Muscle of back (tissue), 13 donors: ENCODE results near the gene ZNF30. TPM values are rescaled to one million over a fixed set of nuclear protein-coding genes. Genes with fewer than 3 reads are reported as not detected.
"Not testable (repeated sequence)": the region's sequence is repeated elsewhere in the genome, so short reads cannot be mapped to it uniquely, and the experiment has no call there.

Experiments
- DNase-seq, 3 donors: peaks; one replicate each; pipeline versions ENCODE4 v3.0.0 to v3.0.0-alpha.2; 2013
- long read RNA-seq, 9 donors: transcript quantifications; one replicate each; lab custom pipeline, GENCODE V29; 2026
- polyA plus RNA-seq, 10 donors: library from polyadenylated mRNA; unstranded; fragments of 120-200 nt; gene quantifications; one replicate each; pipeline ENCODE4 v1.2.1, GENCODE V29; 2013; ENCODE audit not compliant: insufficient read length in 10 of 10

Gene ZNF30
- polyA plus RNA-seq: 1 to 10 TPM; 2.7 to 5.7 (median 4.2) TPM
- long read RNA-seq, donor 1, partial matches to known transcripts: 0 of 1 reads
- long read RNA-seq, donor 1, other reads (novel, unspliced or antisense): 0 of 1 reads
- long read RNA-seq, donor 2, partial matches to known transcripts: 0 of 1 reads
- long read RNA-seq, donor 2, other reads (novel, unspliced or antisense): 0 of 1 reads
- long read RNA-seq, donor 3: 0 reads
- long read RNA-seq, donor 4: 0 reads
- long read RNA-seq, donor 5: 0 reads
- long read RNA-seq, donor 6, partial matches to known transcripts: 0 of 2 reads
- long read RNA-seq, donor 6, other reads (novel, unspliced or antisense): 0 of 2 reads
- long read RNA-seq, donor 7: 0 reads
- long read RNA-seq, donor 8, partial matches to known transcripts: 0 of 1 reads
- long read RNA-seq, donor 8, other reads (novel, unspliced or antisense): 0 of 1 reads
- long read RNA-seq, donor 9: 0 reads

DNA sequence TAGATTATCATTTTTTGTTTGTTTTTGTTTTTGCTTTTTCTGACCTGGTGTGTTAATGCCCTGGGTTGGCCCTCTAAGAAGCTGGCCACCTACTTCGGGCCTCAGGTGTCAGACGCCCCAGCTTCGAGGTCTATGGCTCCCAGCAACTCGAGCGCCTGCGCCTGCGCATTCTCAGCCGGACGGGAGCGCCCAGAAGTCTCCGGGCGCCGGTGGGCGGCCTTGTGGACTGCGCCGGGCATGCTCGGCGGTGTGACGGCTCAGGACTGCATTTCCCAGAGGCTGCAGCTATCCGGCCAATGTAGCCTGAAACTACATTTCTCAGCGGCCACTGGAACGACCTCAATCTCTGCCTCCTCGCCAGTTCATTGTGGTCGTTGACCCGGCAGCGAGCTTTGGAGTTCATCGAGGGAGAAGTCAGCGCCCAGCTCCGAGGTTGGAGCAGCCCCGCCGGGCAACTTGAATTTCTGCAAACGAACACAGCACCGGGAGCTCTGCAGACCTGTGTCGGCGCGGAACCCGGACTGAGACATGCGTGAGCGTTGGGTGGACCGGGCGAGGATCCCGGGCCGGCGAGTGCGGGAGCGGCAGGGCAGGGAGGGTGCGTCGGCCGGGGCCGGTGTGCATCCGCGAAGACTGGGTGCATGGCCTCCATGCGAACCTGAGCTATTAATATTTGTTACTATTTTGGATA lies at the start of gene ZNF30:
TSS of gene ZNF30 (plus strand) at position 219 of the 691 bp plus-strand sequence. CDS start 3,045 bp downstream, outside the sequence.
- peak; percentile 82 to 94 (median 91) for DNase-seq

DNA sequence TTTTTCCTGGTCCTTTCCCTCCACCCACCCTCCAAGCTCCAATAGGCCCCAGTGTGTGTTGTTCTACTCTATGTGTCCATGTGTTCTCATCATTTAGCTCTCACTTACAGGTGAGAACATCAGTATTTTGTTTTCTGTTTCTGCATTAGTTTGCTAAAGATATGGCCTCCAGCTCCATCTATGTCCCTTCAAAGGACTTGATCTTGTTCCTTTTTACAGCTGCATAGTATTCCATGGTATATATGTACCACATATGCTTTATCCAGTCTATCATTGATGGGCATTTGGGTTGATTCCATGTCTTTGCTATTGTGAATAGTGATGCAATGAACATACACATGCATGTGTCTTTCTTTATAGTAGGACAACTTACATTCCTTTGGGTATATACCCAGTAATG lies 47.1 kb upstream of the ZNF30 start:
- no peak for DNase-seq

DNA sequence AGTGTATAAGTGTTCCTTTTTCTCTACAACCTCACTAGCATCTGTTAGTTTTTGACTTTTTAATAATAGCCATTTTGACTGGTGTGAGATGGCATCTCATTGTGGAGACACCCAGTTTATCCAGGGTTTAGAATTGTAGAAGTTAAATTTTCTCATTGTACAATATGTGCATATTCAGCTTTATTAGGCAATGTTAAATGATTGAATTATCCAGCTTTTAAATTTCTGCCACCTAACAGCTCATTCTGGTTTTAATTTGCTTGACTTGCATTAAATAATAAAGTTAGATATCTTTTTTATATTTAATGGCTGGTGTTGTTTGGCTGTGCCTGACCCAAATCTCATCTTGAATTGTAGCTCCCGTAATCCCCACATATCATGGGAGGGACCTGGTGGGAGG lies 46.7 kb upstream of the ZNF30 start:
- DNase-seq: no peak

DNA sequence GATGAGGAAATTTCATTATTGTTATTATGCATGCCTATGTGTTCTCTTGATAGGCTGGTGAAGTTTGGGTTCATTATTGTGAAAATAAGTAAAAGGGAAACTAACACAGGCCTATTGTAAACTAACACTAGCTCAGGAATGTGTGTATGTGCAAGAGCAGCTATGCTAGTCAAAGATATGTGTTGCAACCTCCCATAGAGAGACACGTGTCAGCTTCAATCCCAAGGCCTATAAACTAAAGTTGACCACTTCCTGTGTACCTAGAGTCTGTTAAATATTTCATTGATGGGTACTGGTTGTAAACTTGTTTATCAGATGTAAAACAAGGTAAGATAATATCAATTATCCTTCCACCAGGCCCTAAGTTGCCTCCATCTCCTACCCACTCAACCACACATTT lies 44.7 kb upstream of the ZNF30 start:
- no peak for DNase-seq

DNA sequence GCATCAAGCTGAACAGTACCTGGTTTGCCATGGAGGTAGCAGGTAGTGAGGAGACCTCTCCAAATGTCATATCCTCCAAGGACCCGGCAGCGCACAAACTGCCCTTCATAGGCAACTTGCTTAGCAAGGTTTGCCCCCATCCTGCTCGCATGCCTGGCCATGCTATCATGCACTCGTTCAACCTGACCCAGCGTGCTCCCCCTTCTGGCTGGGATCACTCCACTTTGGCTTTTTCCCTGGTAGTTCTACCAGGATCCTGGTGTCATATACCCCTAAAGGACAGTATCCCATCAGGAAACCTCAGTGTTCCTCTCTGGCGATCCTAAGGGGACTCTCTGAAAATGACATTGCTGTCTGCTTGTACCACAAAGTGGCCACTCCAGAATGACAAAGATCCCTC lies 38.6 kb upstream of the ZNF30 start:
- no peak for DNase-seq

DNA sequence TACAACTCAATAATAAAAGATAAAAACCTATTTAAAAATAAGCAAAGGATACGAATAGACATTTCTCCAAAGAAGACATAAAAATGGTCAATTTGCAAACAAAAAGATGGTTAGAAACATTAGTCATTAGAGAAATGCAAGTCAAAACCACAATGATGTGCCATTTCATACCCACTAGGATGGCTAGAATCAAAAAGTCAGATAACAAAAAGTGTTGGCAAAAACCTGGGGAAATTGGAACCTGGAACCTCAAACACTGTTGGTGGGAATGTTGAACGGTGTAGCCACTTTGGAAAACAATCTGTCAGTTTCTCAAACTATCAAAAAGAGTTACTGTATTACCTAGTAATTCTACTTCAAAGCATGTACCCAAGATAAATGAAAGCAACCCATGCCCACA lies 26.5 kb upstream of the ZNF30 start:
- DNase-seq: no peak

DNA sequence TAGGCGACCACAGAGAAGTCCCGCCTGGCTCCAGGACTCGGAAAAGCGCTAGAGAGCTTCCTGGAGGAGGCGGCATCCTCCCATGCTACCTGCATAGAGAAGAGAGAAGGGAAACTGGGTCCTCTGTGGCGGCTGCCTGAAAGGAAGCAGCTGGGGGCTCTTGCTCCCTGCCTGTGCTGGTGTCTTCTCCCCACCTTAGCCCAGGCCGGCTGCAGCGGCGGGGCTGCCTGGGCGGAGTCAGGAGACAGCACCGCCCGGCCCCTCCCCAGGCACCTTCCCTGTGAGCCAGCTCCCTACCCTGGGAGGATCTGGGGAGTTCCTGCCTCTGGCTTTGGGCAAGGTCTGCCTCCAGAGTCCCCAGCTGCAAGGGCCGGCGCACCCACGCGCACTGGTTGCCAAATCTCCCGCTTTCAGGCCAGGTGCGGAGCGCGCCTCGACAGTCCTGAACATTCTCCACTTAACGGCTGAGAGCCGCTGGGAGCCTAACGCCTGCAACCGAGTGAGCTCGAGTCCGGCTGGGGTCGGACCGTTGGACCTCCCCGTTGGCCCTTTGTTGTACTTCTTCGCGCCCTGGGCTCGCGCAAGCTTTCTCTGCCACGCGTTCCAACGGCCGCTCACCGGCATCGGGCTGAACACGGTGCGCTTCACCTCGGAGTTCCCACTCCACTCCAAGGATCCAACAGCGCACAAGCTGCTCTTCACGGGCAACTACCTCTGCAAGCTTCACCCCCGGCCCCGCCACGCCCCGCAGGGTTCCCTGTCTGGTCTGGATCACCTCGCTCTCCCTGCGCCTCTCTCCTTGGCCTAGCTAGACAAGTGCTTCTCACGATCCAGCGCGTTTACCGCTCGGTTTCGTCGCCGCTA lies 21.8 kb upstream of the ZNF30 start:
- DNase-seq: peak in 1 of 3 donors; percentile 6

DNA sequence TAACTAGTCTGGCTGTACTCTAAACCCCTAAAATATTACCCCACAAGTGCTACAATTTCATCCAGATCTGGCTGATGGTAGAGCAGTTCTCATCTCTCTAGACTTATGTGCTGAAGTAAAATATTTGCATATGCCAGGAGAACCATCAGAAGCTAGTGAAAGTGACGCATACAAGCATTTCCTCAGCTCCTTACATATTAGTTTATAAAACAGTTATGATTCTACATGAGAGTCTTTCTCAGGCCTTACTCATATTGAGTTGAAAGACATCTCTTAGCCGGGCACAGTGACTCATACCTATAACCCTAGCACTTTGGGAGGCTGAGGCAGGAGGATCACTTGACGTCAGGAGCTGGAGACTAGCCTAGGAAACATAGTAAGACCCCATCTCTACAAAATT lies 15.9 kb upstream of the ZNF30 start:
- DNase-seq: no peak

DNA sequence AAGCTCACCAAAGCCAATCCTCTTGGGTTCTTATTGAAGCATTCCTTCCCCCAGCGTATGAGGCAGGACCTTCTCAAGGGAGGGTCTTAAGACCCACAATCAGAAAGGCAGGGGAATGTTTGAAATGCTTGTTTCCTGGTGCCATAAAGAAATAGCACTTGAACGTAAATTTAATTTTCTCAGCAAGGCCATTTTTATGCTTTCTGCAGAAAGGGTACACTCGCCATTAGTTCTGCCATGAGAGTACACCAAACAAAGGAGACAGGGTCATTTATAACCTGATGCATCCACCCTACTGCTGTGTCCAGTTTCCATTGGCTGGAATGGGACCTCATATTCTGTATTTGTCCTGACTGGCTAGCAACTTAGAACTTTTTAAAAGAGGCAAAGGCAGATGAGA lies 9.6 kb upstream of the ZNF30 start:
- DNase-seq: not testable (repeated sequence)

DNA sequence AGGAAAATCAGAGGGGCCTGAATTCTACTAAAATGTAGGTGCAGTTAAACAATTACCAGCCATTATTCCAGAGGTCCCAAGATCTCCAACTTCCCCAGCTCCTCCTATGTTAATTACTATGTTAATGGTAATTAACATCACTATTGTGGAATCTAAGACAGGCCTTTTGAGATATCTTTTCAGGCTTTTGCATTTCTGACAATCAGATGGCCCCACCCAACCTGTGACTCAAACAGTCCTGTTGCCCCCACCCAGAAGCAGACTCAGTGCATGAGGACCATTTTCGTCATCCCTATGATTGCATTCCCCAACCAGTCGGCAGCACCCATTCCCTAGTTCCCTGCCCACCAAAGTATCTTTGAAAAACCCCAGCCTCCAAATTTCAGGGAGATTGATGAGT lies 8.5 kb upstream of the ZNF30 start:
- DNase-seq: no peak

DNA sequence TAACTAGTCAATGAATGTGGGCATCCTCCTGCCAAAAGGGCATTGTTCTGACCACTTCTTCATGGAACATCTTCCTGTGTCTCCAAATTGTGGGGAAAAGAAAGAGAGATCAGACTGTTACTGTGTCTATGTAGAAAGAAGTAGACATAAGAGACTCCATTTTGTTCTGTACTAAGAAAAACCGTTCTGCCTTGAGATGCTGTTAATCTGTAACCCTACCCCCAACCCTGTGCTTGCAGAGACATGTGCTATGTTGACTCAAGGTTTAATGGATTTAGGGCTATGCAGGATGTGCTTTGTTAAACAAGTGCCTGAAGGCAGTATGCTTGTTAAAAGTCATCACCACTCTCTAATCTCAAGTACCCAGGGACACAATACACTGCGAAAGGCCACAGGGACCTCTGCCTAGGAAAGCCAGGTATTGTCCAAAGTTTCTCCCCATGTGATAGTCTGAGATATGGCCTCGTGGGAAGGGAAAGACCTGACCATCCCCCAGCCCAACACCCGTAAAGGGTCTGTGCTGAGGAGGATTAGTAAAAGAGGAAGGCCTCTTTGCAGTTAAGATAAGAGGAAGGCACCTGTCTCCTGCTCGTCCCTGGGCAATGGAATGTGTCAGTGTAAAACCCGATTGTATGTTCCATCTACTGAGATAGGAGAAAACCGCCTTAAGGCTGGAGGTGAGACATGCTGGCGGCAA lies 6.5 kb upstream of the ZNF30 start:
- not testable (repeated sequence) for DNase-seq

DNA sequence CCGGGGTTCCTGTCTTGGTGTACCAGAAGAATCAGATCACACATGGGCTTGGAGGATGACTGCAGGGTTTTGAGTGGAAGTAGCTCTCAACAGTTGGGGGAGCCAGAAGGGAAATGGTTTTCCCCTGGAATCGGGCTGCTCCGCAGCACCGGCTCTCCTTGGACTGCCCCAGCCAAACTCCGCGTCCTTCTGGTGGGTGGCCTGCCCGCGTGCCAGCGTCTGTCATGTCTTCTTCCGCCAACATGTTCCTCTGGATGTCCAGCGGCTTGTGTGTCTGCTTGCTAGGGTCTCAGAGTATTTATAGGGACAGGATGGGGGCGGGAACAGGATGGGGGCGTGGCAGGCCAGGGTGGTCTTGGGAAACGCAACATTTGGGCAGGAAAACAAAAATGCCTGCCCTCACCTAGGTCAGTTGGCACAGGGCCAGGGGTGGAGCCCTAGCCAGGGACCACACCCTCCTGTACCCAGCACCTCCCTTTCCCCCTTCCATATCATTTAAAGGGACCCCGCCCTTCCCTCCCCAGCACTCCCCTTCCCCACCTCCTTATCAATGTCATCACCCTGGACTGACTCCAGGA lies 1.3 kb upstream of the ZNF30 start:
- DNase-seq: no peak

DNA sequence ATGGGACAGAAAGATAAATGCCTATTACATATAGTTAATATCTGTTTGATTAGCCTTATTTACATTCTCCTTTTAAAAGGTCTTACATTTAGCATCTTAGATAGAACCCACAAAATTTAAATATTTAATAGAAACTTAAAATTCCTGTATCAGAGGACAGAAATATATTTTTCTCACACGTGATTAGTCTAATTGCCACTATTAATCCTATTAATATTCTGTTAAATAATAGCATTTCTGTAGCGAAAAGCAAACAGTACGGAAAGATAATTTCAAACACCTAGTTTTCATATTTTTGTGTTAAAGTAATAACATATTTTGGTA lies 380 bp upstream of the ZNF30 start:
- no peak for DNase-seq

DNA sequence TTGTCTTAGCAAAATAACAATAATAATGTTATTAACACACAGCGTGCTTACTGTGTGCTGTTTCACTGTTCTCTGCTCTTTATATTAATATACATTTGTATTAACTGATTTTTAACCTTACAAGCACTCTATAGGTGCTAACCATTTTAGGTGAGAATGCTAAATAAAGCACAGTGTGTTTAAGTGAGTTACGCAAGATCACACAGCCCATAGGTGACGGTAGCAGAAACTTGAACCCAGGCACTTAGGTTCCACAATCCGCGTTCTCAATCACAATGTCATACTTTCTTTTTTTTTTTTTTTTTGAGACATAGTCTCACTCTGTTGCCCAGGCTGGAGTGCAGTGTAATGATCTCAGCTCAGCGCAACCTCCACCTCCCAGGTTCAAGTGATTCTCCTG lies 5.8 kb downstream of the ZNF30 start:
- DNase-seq: no peak

DNA sequence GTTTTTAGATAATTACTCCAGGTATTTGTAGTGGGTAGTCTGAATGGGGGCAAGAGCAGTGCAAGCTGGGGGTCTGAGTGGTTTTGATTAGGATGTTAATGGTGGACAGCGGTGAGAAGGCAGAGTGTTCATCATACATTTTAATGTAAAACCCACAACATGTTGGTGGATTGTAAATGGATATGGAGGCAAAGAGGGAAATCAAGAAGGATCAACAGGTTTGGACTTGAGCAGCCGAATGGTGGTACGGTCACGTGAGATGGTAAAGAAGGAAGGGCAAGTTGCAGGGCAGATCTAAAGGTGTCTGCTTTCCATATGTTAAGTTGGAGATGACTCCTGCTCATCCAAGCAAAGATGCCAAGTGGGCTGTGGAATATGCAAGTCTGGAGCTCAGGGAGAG lies 9.5 kb downstream of the ZNF30 start:
- no peak for DNase-seq

DNA sequence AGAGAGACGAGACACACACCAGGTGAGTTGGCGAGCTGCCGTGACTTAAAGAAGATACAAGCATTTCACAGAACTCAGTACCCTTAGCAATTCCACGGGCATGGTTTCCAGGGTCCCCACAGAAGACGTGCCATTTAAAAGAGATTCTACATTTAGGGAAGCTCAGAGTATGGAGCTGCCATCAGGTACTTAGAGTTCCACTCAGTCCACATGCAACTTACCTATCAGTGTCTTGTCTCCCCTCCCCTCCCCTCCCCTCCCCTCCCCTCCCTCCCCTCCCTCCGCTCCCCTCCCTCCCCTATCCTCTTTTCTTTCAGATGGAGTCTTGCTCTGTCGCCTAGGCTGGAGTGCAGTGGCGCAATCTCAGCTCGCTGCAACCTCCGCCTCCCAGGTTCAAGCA lies 12.2 kb downstream of the ZNF30 start:
- DNase-seq: no peak

DNA sequence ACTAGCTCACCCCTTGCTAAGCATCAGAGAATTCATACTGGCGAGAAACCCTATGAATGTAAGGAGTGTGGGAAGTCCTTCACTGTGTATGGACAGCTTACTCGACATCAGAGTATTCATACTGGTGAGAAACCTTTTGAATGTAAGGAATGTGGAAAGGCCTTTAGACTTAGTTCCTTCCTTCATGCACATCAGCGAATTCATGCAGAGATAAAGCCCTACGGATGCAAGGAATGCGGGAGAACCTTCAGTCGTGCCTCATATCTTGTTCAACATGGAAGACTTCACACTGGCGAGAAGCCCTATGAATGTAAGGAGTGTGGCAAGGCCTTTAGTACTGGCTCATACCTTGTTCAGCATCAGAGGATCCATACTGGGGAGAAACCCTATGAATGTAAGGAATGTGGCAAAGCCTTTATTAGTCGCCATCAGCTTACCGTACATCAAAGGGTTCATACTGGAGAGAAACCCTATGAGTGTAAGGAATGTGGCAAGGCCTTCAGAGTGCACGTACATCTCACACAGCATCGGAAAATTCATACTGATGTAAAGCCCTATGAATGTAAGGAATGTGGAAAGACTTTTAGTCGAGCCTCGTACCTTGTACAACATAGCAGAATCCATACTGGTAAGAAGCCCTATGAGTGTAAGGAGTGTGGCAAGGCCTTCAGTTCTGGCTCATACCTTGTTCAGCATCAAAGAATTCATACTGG lies 17.3 kb downstream of the ZNF30 start:
- DNase-seq: no peak

DNA sequence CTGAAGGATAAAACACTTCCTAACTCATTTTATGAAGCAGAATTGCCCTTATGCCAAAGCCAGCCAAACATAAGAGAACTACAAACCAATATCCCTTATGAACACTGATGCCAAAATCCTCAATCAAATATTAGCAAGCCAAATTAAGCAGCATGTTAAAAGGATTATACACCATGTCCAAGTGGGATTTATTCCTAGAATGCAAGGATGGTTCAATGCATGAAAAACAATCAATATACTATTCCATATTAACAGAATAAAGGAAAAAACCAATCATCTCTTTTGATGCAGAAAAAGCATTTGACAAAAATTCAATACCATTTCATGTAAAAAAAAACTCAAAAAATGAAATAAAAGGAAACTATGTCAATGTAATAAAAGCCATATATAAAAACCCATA lies 26.4 kb downstream of the ZNF30 start:
- no peak for DNase-seq

DNA sequence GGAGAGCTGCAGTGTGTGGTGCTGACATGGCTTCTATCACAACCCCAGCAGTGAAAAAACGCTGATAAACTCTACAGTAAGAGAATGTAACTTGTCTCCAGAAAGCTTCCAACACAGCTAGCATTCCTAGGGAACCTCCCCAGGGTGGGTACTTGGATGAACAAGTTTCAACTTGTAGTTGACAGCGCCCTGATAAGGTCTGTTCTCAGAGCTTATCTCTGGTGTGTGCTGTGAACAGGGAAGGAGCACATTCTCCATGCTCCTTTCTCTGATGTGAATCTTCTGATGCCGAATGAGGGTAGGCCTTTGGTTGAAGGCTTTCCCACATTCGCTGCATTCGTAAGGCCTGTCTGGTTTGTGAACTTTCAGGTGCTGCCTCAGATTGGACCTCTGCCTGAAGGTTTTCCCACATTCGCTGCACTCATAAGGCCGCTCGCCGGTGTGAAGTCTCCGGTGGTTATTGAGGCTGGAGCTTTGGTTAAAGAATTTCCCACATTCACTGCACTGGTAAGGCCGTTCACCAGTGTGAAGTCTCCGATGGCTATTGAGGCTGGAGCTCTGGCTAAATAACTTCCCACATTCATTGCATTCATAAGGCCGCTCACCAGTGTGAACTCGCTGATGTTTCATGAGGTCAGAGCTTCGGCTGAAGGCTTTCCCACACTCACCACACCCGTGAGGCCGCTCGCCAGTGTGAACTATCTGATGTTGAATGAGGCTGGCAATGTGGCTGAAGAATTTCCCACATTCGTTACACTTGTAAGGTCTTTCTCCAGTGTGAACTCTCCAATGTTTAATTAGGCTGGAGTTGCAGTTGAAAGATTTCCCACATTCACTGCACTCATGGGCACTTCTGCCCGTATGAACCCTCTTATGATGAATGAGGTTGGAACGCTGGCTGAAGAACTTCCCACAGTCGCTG lies 31.4 kb downstream of the ZNF30 start:
- no peak for DNase-seq

DNA sequence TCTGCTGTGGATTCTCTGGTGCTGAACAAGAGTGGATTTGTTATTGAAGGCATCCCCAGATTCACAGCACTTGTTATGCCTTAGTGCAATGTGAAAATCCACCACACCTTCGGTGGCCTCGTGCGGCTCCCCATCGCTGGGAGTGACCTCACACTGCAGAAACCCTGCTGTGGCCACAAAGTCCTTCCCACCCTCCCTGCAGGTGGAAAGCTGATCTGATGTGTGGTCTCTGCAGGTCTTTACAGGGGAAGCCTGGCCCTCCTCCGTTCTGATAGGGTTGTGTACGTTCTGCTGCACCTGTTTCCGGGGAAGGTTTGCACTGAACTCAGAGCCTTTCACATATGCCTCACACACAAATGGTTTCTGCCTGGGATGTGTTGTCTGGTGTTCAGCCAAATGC lies 32.3 kb downstream of the ZNF30 start:
- no peak for DNase-seq
